ENCODE results near the gene HIVEP3. TPM values are rescaled to one million over a fixed set of nuclear protein-coding genes. Genes with fewer than 3 reads are reported as not detected.

HIVEP3 gene
- total RNA-seq, 8 experiments from 2014 or later, result 3.1 to 8.0 (median 4.6) TPM

- peak in 7 of 8 experiments; percentile 81 to 96 (median 92) for ATAC-seq (replicated peaks in 6 of 8)
- in situ Hi-C loops (cut with MboI; ENCODE audit: low pct_unique_long_range_greater_than_20kb in 2 of 9, low sequenced_read_pairs in 9 of 9, unreplicated experiment in 9 of 9), result no loop called here
- Histone ChIP-seq H3K27ac (no peak overlapping the region), H3K4me1 (replicated peaks in 1 of 2) (no peaks in the 10 kb centered on the region), H3K4me3 (no peak overlapping the region)
- 16 to 100% (median 81%) methylated on average over 2 to 8 of the region's 10 CpGs; no CpG with 5 or more reads in 1 of the 10 experiments for WGBS, 10 experiments
These were observed 279.3 kb downstream of the HIVEP3 start for GRCh38 chr1:41639332-41639936.

- Histone ChIP-seq H3K27ac (no peak overlapping the region), H3K4me3 (no peak overlapping the region), H3K4me1 (replicated peaks in 1 of 2) (no peaks in the 10 kb centered on the region)
- ATAC-seq (replicated peaks in 6 of 8), result peak in 2 of 8 experiments; percentile 15 to 33
- in situ Hi-C loops (cut with MboI; ENCODE audit: low pct_unique_long_range_greater_than_20kb in 2 of 9, low sequenced_read_pairs in 9 of 9, unreplicated experiment in 9 of 9), result no loop called here
- WGBS, 10 experiments, result 59 to 100% (median 95%) methylated on average over 1 to 4 of the region's 4 CpGs
These were observed 280.4 kb downstream of the HIVEP3 start for GRCh38 chr1:41638086-41639024.

GRCh38 chr1:41637367-41637766 is 281.4 kb downstream of the HIVEP3 start:
- no peak overlapping the region for H3K4me3 ChIP-seq
- H3K27ac ChIP-seq, result no peak overlapping the region
- peaks cover 7 to 8% of the 10 kb centered on the region in 2 donors for H3K4me1 ChIP-seq (replicated peaks in 1 of 2)
- peak in 1 of 8 experiments; percentile 23 for ATAC-seq (replicated peaks in 6 of 8)
- in situ Hi-C loops (cut with MboI; ENCODE audit: low pct_unique_long_range_greater_than_20kb in 2 of 9, low sequenced_read_pairs in 9 of 9, unreplicated experiment in 9 of 9), result no loop called here
- WGBS, 10 experiments, result 36 to 87% (median 65%) methylated on average over 2 to 4 of the region's 7 CpGs; no CpG with 5 or more reads in 2 of the 10 experiments

- peaks cover 13 to 20% of the 10 kb centered on the region in 2 donors for H3K4me1 ChIP-seq (replicated peaks in 1 of 2)
- in situ Hi-C loops (cut with MboI; ENCODE audit: low pct_unique_long_range_greater_than_20kb in 2 of 9, low sequenced_read_pairs in 9 of 9, unreplicated experiment in 9 of 9), result no loop called here
- 40 to 76% (median 55%) methylated on average over 2 to 5 of the region's 5 CpGs for WGBS, 10 experiments
- no peak overlapping the region for H3K4me3 ChIP-seq
- H3K27ac ChIP-seq, result no peak overlapping the region
- no peak for ATAC-seq (replicated peaks in 6 of 8)
These were observed 285.0 kb downstream of the HIVEP3 start for GRCh38 chr1:41633764-41634163.

- H3K27ac ChIP-seq, result peak overlapping the region in 1 of 2 donors; percentile 27
- H3K4me3 ChIP-seq, result no peak overlapping the region
- ATAC-seq (replicated peaks in 6 of 8), result peak in 5 of 8 experiments; percentile 86 to 95 (median 92)
- 64 to 100% (median 93%) methylated on average over 2 to 11 of the region's 14 CpGs; no CpG with 5 or more reads in 2 of the 10 experiments for WGBS, 10 experiments
- in situ Hi-C loops (cut with MboI; ENCODE audit: low pct_unique_long_range_greater_than_20kb in 2 of 9, low sequenced_read_pairs in 9 of 9, unreplicated experiment in 9 of 9), result no loop called here
- peaks cover 13 to 20% of the 10 kb centered on the region in 2 donors for H3K4me1 ChIP-seq (replicated peaks in 1 of 2)
These were observed 285.7 kb downstream of the HIVEP3 start for GRCh38 chr1:41632781-41633575.

- H3K4me1 ChIP-seq (replicated peaks in 1 of 2), result peaks cover 13 to 20% of the 10 kb centered on the region in 2 donors
These were observed 286.8 kb downstream of the HIVEP3 start for GRCh38 chr1:41631971-41632370.

GRCh38 chr1:41631154-41631553 is 287.6 kb downstream of the HIVEP3 start:
- peak overlapping the region in 1 of 2 donors; percentile 25 for H3K27ac ChIP-seq
- no peak overlapping the region for H3K4me3 ChIP-seq
- H3K4me1 ChIP-seq (replicated peaks in 1 of 2), result peaks cover 20 to 28% of the 10 kb centered on the region in 2 donors
- in situ Hi-C loops (cut with MboI; ENCODE audit: low pct_unique_long_range_greater_than_20kb in 2 of 9, low sequenced_read_pairs in 9 of 9, unreplicated experiment in 9 of 9), result no loop called here
- no peak for ATAC-seq (replicated peaks in 6 of 8)
- 80 to 100% (median 93%) methylated on average over 2 to 8 of the region's 9 CpGs; no CpG with 5 or more reads in 1 of the 10 experiments for WGBS, 10 experiments

More at GRCh38 chr1:41631971-41632370, 286.8 kb downstream of the HIVEP3 start:
- 14 to 79% (median 65%) methylated on average over 1 to 6 of the region's 6 CpGs; no CpG with 5 or more reads in 1 of the 10 experiments for WGBS, 10 experiments
- ATAC-seq (replicated peaks in 6 of 8), result peak in 6 of 8 experiments; percentile 42 to 76 (median 54)
- Histone ChIP-seq H3K27ac (peak overlapping the region in 1 of 2 donors; percentile 25), H3K4me3 (no peak overlapping the region)
- in situ Hi-C loops (cut with MboI; ENCODE audit: low pct_unique_long_range_greater_than_20kb in 2 of 9, low sequenced_read_pairs in 9 of 9, unreplicated experiment in 9 of 9), result no loop called here

- in situ Hi-C loops (cut with MboI; ENCODE audit: low pct_unique_long_range_greater_than_20kb in 2 of 9, low sequenced_read_pairs in 9 of 9, unreplicated experiment in 9 of 9), result no loop called here
- ATAC-seq (replicated peaks in 6 of 8), result peak in 1 of 8 experiments; percentile 22
- Histone ChIP-seq H3K27ac (no peak overlapping the region), H3K4me1 (replicated peaks in 1 of 2) (peaks cover 21 to 31% of the 10 kb centered on the region in 2 donors), H3K4me3 (no peak overlapping the region)
- WGBS, 10 experiments, result 25 to 100% (median 83%) methylated on average over 1 to 9 of the region's 9 CpGs; no CpG with 5 or more reads in 1 of the 10 experiments
These were observed 289.2 kb downstream of the HIVEP3 start for GRCh38 chr1:41629571-41629970.

GRCh38 chr1:41629141-41629540 is 289.6 kb downstream of the HIVEP3 start:
- in situ Hi-C loops (cut with MboI; ENCODE audit: low pct_unique_long_range_greater_than_20kb in 2 of 9, low sequenced_read_pairs in 9 of 9, unreplicated experiment in 9 of 9), result no loop called here
- WGBS, 10 experiments, result 67 to 100% (median 86%) methylated on average over 1 to 3 of the region's 3 CpGs
- H3K27ac ChIP-seq, result no peak overlapping the region
- no peak for ATAC-seq (replicated peaks in 6 of 8)
- peaks cover 21 to 31% of the 10 kb centered on the region in 2 donors for H3K4me1 ChIP-seq (replicated peaks in 1 of 2)
- no peak overlapping the region for H3K4me3 ChIP-seq

- peaks cover 16 to 26% of the 10 kb centered on the region in 2 donors for H3K4me1 ChIP-seq (replicated peaks in 1 of 2)
These were observed 291.0 kb downstream of the HIVEP3 start for GRCh38 chr1:41627491-41628280.

GRCh38 chr1:41626616-41627375 is 291.9 kb downstream of the HIVEP3 start:
- WGBS, 10 experiments, result 0 to 76% (median 49%) methylated on average over 1 to 10 of the region's 10 CpGs; no CpG with 5 or more reads in 1 of the 10 experiments
- peak in 3 of 8 experiments; percentile 8 to 22 (median 11) for ATAC-seq (replicated peaks in 6 of 8)
- in situ Hi-C loops (cut with MboI; ENCODE audit: low pct_unique_long_range_greater_than_20kb in 2 of 9, low sequenced_read_pairs in 9 of 9, unreplicated experiment in 9 of 9), result no loop called here
- H3K27ac ChIP-seq, result no peak overlapping the region
- H3K4me1 ChIP-seq (replicated peaks in 1 of 2), result peaks cover 11 to 17% of the 10 kb centered on the region in 2 donors
- H3K4me3 ChIP-seq, result no peak overlapping the region

More at GRCh38 chr1:41627491-41628280, 291.0 kb downstream of the HIVEP3 start:
- 0 to 100% (median 83%) methylated on average over 1 to 4 of the region's 5 CpGs; no CpG with 5 or more reads in 4 of the 10 experiments for WGBS, 10 experiments
- H3K4me3 ChIP-seq, result no peak overlapping the region
- in situ Hi-C loops (cut with MboI; ENCODE audit: low pct_unique_long_range_greater_than_20kb in 2 of 9, low sequenced_read_pairs in 9 of 9, unreplicated experiment in 9 of 9), result no loop called here
- H3K27ac ChIP-seq, result no peak overlapping the region
- ATAC-seq (replicated peaks in 6 of 8), result no peak
